Loucy (cell line): Measurements from ENCODE around the gene SPRR5.

Experiments
- H2AFZ ChIP-seq: fragments of 200-600 bp; sonication (generic); 2 replicates; pipeline ENCODE4 v1.6.0; 2016; ENCODE audit warnings: antibody characterized with exemption, mild to moderate bottlenecking, low read length, moderate library complexity
- H3F3A ChIP-seq: fragments of 200-600 bp; 2 replicates; pipeline ENCODE4 v1.6.0; 2016; ENCODE audit warnings: antibody characterized with exemption, low read depth, mild to moderate bottlenecking
- H3K27me3 ChIP-seq: fragments of 200-600 bp; sonication (generic); 2 replicates; pipeline ENCODE4 v1.6.1; 2014; ENCODE audit warnings: low read length, mild to moderate bottlenecking; ENCODE audit not compliant: insufficient read depth, poor library complexity, severe bottlenecking
- H3K36me3 ChIP-seq: fragments of 200-600 bp; sonication (generic); 2 replicates; pipeline ENCODE4 v1.6.1; 2016; ENCODE audit warnings: low read length; ENCODE audit not compliant: insufficient read depth
- H3K4me1 ChIP-seq: fragments of 200-600 bp; sonication (generic); 2 replicates; pipeline ENCODE4 v1.5.1; 2014; ENCODE audit warnings: low read length, mild to moderate bottlenecking; ENCODE audit not compliant: insufficient read depth, poor library complexity, severe bottlenecking
- H3K4me2 ChIP-seq: fragments of 200-600 bp; sonication (generic); 2 replicates; pipeline ENCODE4 v1.6.0; 2014; ENCODE audit warnings: antibody characterized with exemption, low read length, low read depth, mild to moderate bottlenecking; ENCODE audit not compliant: poor library complexity, severe bottlenecking
- H3K4me3 ChIP-seq: fragments of 200-600 bp; sonication (generic); 2 replicates; pipeline ENCODE4 v1.5.1; 2014; ENCODE audit warnings: low read length, mild to moderate bottlenecking, mixed read lengths; ENCODE audit not compliant: poor library complexity, severe bottlenecking
- H3K79me2 ChIP-seq: fragments of 200-600 bp; sonication (generic); 2 replicates; pipeline ENCODE4 v1.6.1; 2014; ENCODE audit warnings: low read length; ENCODE audit not compliant: insufficient read depth
- H3K9ac ChIP-seq: fragments of 200-600 bp; sonication (generic); 2 replicates; pipeline ENCODE4 v1.6.0; 2014; ENCODE audit warnings: mild to moderate bottlenecking, low read depth, low read length, moderate library complexity; ENCODE audit not compliant: poor library complexity, severe bottlenecking
- H3K9me2 ChIP-seq: fragments of 200-600 bp; sonication (generic); replicated peaks from 2 replicates; pipeline ENCODE4 v1.6.1; 2016; ENCODE audit warnings: low read depth, low read length, mixed read lengths
- H3K9me3 ChIP-seq: fragments of 200-600 bp; sonication (generic); 2 replicates; pipeline ENCODE4 v1.6.1; 2014; ENCODE audit warnings: mild to moderate bottlenecking, antibody characterized with exemption, low read length, low read depth; ENCODE audit not compliant: insufficient read depth
- H4K20me1 ChIP-seq: fragments of 200-600 bp; sonication (generic); 2 replicates; pipeline ENCODE4 v1.6.0; 2014; ENCODE audit warnings: antibody characterized with exemption, low read length, mild to moderate bottlenecking; ENCODE audit not compliant: insufficient read depth, poor library complexity, severe bottlenecking
- CTCF ChIP-seq: fragments of 200-600 bp; sonication (generic); conservative IDR thresholded peaks from 2 replicates; pipeline ENCODE4 v1.5.1; 2014; ENCODE audit warnings: mild to moderate bottlenecking, antibody characterized with exemption, low read length
- EZH2phosphoT487 ChIP-seq: fragments of 200-600 bp; IDR thresholded peaks from 2 replicates; pipeline ENCODE4 v1.6.1; 2018; ENCODE audit warnings: antibody characterized with exemption, mild to moderate bottlenecking, moderate library complexity, borderline replicate concordance

Gene SPRR5

GRCh38 chr1:152901631-152902030, 45.4 kb upstream of the SPRR5 start:
- Histone ChIP-seq H3K9ac (no peak overlapping the region), H3K4me1 (no peaks in the 10 kb centered on the region), H2AFZ (no peak overlapping the region), H4K20me1 (no peaks in the 10 kb centered on the region), H3K9me3 (no peaks in the 10 kb centered on the region), H3F3A (no peaks in the 10 kb centered on the region), H3K9me2 (no peaks in the 10 kb centered on the region), H3K4me2 (no peak overlapping the region), H3K79me2 (no peaks in the 10 kb centered on the region), H3K36me3 (no peaks in the 10 kb centered on the region), H3K4me3 (no peak overlapping the region), H3K27me3 (no peaks in the 10 kb centered on the region)
- TF ChIP-seq CTCF: no peak
- TF ChIP-seq EZH2phosphoT487: no peak

- H3K9me2 ChIP-seq: no peaks in the 10 kb centered on the region
Measured at GRCh38 chr1:152902636-152903035, 44.4 kb upstream of the SPRR5 start.

GRCh38 chr1:152904688-152905440, 42.1 kb upstream of the SPRR5 start:
- no peaks in the 10 kb centered on the region for H3K9me2 ChIP-seq
- H4K20me1 ChIP-seq: no peaks in the 10 kb centered on the region
- no peaks in the 10 kb centered on the region for H3F3A ChIP-seq
- H3K27me3 ChIP-seq: no peaks in the 10 kb centered on the region
- no peaks in the 10 kb centered on the region for H3K4me1 ChIP-seq
- no peak overlapping the region for H3K4me2 ChIP-seq
- no peak for TF ChIP-seq CTCF
- TF ChIP-seq EZH2phosphoT487: no peak
- H3K9me3 ChIP-seq: no peaks in the 10 kb centered on the region
- no peak overlapping the region for H3K9ac ChIP-seq
- H2AFZ ChIP-seq: no peak overlapping the region
- no peaks in the 10 kb centered on the region for H3K36me3 ChIP-seq
- H3K4me3 ChIP-seq: no peak overlapping the region
- no peaks in the 10 kb centered on the region for H3K79me2 ChIP-seq

More at GRCh38 chr1:152902636-152903035, 44.4 kb upstream of the SPRR5 start:
- Histone ChIP-seq H2AFZ (no peak overlapping the region), H3K79me2 (no peaks in the 10 kb centered on the region), H3K4me1 (no peaks in the 10 kb centered on the region), H3K9ac (no peak overlapping the region), H3K36me3 (no peaks in the 10 kb centered on the region), H4K20me1 (no peaks in the 10 kb centered on the region), H3K4me2 (no peak overlapping the region), H3F3A (no peaks in the 10 kb centered on the region), H3K4me3 (no peak overlapping the region), H3K9me3 (no peaks in the 10 kb centered on the region), H3K27me3 (no peaks in the 10 kb centered on the region)
- no peak for TF ChIP-seq EZH2phosphoT487

- no peak overlapping the region for H2AFZ ChIP-seq
Measured at GRCh38 chr1:152906023-152906565, 40.9 kb upstream of the SPRR5 start.

More at GRCh38 chr1:152906023-152906565, 40.9 kb upstream of the SPRR5 start:
- H3K4me3 ChIP-seq: no peak overlapping the region
- no peaks in the 10 kb centered on the region for H3K36me3 ChIP-seq
- H3K9ac ChIP-seq: no peak overlapping the region
- no peaks in the 10 kb centered on the region for H3F3A ChIP-seq
- TF ChIP-seq EZH2phosphoT487 (no peak), CTCF (no peak)
- H3K9me2 ChIP-seq: no peaks in the 10 kb centered on the region
- no peaks in the 10 kb centered on the region for H3K4me1 ChIP-seq
- no peaks in the 10 kb centered on the region for H3K79me2 ChIP-seq
- H3K27me3 ChIP-seq: no peaks in the 10 kb centered on the region
- H3K9me3 ChIP-seq: no peaks in the 10 kb centered on the region
- H4K20me1 ChIP-seq: no peaks in the 10 kb centered on the region
- no peak overlapping the region for H3K4me2 ChIP-seq
